HG02763 (cell line): ENCODE data around the gene TPPP2.

Experiments used
- ATAC-seq: cut with Tn5 transposase; IDR thresholded peaks from one replicate; pipeline ENCODE4 v1.9.1; 2021; ENCODE audit warnings: mild to moderate bottlenecking, moderate library complexity; ENCODE audit not compliant: unreplicated experiment

Gene TPPP2

GRCh38 chr14:21016413-21017190 is 13.4 kb upstream of the TPPP2 start:
- ATAC-seq: no peak

- no peak for ATAC-seq
These were observed 12.3 kb upstream of the TPPP2 start for GRCh38 chr14:21017528-21018245.

- ATAC-seq: no peak
These were observed 11.7 kb upstream of the TPPP2 start for GRCh38 chr14:21018286-21018685.

- no peak for ATAC-seq
These were observed 11.2 kb upstream of the TPPP2 start for GRCh38 chr14:21018781-21019180.

GRCh38 chr14:21019366-21019765 is 10.7 kb upstream of the TPPP2 start:
- no peak for ATAC-seq

- no peak for ATAC-seq
These were observed 9.0 kb upstream of the TPPP2 start for GRCh38 chr14:21020977-21021545.

GRCh38 chr14:21022686-21023085 is 7.3 kb upstream of the TPPP2 start:
- ATAC-seq: no peak

GRCh38 chr14:21023174-21023573 is 6.8 kb upstream of the TPPP2 start:
- ATAC-seq: no peak

- no peak for ATAC-seq
These were observed 6.0 kb upstream of the TPPP2 start for GRCh38 chr14:21023817-21024584.

GRCh38 chr14:21024585-21025370 is 5.2 kb upstream of the TPPP2 start, which contains the start of gene NDRG2:
TSS of gene NDRG2 (minus strand) at chr14:21025061. CDS start at chr14:21023315, 1,746 bp downstream.
- ATAC-seq: no peak

- ATAC-seq: no peak
These were observed 4.4 kb upstream of the TPPP2 start for GRCh38 chr14:21025371-21026273.

GRCh38 chr14:21026274-21026987 is 3.6 kb upstream of the TPPP2 start:
- no peak for ATAC-seq

GRCh38 chr14:21026988-21027315 is 3.1 kb upstream of the TPPP2 start:
- no peak for ATAC-seq

- no peak for ATAC-seq
These were observed 514 bp downstream of the TPPP2 start for GRCh38 chr14:21030531-21030930.

- no peak for ATAC-seq
These were observed 2.5 kb downstream of the TPPP2 start for GRCh38 chr14:21032326-21033132.

GRCh38 chr14:21033133-21033698 is 3.2 kb downstream of the TPPP2 start:
- ATAC-seq: no peak

- ATAC-seq: no peak
These were observed 4.7 kb downstream of the TPPP2 start, which contains the start of gene RNASE13 for GRCh38 chr14:21034707-21035106. TSS of gene RNASE13 (minus strand) at chr14:21034807. CDS start at chr14:21034288, 519 bp downstream.

GRCh38 chr14:21036751-21037150 is 6.7 kb downstream of the TPPP2 start:
- ATAC-seq: no peak
